Measurements from ENCODE around the gene ASZ1.

ASZ1 gene

DNA sequence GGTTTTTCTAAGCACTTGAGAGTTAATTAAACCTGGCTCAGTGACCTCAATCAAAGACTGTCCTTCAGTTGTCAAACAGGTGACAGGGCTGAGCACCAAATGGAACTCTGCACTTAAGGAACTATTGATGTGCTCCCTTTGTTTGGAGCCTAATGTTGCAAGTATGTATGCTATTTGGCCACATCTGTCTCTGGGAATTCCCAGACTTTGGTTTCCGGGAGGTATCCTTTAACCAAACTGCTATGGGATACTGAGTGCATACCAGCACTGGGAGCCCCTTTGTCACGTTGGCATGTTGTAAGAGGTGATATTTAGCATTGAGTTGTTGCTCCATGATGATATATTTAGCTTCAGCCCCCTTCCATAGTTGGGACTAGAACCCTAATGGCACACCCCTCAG is 25.2 kb downstream of the ASZ1 start:
- DNase-seq (ENCODE audit: low read depth): no peak

DNA sequence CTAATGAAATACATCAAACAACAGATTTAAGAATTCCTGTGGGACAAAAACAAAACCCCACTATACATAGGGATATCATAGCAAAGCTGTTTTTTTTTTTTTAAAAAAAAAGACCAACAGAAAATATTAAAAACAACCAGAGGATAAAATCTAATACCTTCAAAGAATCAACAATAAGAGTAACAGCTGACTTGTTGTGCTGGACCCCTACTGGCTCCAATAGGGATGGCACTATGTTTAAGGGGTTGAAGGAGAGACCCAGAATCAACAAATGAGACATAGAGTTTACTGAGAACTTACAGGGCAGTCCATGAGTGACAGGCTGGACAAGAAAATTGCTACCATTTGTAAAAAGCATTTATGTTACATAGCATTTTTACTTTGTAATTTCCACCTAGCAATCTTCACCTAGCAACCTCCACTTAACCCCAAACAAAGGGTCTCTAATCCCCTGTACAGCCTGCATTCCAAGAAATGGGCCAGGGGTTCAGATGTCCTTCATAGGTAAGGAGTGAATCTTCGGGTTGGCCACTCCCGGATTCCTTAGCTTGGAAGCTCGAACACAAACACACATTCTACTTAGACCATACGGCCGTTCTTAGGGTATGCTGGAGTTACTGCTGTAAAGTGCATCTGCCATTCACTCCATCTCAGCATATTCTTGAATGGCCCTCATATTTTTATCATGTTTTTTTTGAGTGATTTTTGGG is 25.8 kb downstream of the ASZ1 start:
- no peak for DNase-seq (ENCODE audit: low read depth)

- DNase-seq (ENCODE audit: low read depth): no peak
These were observed 27.4 kb downstream of the ASZ1 start for GRCh38 chr7:117399820-117400422.

GRCh38 chr7:117395743-117396142 is 31.6 kb downstream of the ASZ1 start:
- DNase-seq (ENCODE audit: low read depth): no peak

DNA sequence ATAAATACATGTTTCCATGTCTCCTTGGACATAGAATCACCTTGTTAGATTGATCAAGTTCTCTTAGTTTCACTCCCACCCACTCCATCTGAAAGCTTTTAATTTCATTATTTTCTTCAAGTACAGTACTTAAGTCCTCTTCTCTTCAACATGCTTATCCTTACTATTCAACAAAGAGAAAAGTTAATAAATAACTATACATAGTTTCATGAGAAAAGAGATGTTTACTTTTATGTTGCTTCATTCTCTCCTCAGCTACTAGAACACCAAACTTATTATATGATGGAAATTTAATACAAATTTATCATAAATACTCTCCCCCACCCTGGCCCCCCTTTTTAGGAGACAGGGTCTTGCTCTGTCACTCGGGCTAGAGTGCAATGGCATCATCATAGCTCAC is 33.5 kb downstream of the ASZ1 start:
- no peak for DNase-seq (ENCODE audit: low read depth)

- DNase-seq (ENCODE audit: low read depth): no peak
These were observed 37.4 kb downstream of the ASZ1 start for GRCh38 chr7:117389871-117390270.

GRCh38 chr7:117386110-117386706 is 41.1 kb downstream of the ASZ1 start:
- no peak for DNase-seq (ENCODE audit: low read depth)

DNA sequence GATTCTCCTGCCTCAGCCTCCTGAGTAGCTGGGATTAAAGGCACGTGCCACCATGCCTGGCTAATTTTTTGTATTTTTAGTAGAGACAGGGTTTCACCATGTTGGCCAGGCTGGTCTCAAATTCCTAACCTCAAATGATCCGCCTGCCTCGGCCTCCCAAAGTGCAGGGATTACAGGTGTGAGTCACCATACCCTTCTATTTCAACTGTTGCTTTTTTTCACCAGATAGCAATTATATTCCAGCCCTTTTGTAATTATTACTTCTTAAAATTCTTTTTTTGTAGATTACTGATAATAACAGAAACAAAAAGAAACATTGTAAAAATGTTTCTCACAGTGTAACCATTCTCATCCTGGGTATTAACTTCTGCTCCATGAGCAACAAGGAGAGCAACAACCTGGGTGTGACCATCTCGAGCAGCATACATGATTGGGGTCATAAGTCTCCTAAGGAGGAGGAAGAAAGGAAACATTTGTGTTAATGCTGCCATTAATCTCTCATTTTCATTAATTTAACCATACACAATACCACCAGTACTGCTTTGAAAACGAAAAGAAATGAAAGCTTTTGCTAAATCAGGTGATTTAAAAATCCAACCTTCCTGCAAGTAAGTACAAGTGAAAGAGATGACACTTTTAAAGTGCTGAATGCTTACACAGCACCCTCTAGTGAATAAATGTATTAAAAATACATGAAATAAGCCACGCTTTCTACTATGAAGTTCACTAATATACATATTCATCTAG is 41.8 kb downstream of the ASZ1 start:
- DNase-seq (ENCODE audit: low read depth): no peak

DNA sequence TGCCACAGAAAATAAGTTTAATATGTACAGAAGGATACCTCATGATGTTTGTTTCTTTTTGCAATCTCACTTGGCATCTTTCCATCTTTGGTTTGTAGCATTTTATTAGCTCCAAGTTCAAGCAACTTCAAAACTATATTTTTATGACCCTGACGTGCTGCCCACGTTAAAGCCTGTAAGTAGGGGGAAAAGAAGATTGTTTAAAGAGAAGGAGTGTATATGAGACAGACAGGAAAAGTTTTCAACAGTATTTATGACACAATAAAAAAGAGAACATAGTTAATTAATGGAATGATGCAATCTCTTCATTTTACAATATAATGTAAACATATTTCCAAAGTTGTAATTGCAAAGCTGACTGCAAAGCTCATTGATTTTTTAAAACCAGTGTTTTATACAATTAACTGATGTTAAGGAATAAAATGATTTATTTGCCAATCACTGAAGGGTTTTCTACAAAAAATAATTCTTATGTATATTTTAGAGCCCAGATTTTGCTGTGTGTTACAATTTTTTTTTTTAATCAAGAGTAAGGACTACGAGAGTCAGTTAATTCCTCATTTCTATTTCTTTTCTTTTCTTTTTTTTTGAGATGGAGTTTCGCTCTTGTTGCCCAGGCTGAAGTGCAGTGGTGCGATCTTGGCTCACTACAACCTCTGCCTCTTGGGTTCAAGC is 42.5 kb downstream of the ASZ1 start:
- no peak for DNase-seq (ENCODE audit: low read depth)

DNA sequence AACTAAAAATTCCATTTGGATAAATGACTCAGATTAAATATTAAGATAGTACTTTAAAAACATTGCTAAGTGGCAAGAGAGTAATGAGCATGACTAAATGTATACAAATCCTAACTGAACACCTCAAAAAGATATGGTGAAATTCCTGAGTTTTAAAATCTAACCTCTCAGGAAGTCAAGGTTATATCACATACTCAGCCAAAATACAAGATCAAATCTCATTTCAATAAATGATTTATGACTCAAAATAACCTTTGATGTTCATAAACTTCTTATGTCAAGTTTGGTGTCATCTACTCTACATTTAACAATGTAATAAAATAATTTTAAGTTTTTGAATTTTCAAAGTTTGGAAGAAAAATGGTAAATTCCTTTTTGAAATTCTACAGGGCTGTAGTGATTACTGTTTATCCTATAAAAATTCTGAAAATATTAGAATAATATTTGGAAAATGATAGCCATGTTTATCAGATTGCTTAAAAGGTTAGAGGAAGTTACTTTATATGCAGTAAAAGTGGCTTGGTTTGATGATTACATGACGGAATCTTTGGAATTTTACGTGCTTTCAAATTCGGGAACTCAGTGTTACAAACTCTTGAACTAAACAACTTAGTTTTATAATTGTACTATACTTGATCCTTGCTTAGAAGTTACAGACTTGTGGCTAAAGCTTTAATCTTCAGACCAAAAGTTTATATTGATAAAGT is 43.7 kb downstream of the ASZ1 start:
- DNase-seq (ENCODE audit: low read depth): no peak

GRCh38 chr7:117383046-117383445 is 44.2 kb downstream of the ASZ1 start:
- no peak for DNase-seq (ENCODE audit: low read depth)

DNA sequence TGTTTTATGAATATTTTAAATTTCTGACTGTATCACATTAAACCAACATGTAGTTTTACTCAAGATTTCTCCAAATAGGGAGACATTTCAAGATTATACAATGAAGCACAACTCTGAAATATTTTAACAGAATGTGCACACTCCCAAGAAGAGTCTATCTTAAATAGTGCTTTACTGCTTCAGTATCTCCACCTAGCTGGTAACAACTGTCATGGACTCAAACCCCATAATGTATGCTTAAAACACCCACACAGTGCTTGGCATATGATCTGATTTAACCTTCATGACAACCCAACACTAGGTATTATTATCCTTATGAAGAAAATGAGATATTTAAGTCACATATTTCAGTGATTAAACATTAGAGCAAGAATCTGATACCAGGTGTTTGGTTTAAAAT is 45.9 kb downstream of the ASZ1 start:
- DNase-seq (ENCODE audit: low read depth): no peak

GRCh38 chr7:117375380-117375779 is 51.9 kb downstream of the ASZ1 start:
- DNase-seq (ENCODE audit: low read depth): no peak

- no peak for DNase-seq (ENCODE audit: low read depth)
These were observed 55.2 kb downstream of the ASZ1 start for GRCh38 chr7:117372073-117372472.

GRCh38 chr7:117364339-117365080 is 62.8 kb downstream of the ASZ1 start:
- no peak for DNase-seq (ENCODE audit: low read depth)

DNA sequence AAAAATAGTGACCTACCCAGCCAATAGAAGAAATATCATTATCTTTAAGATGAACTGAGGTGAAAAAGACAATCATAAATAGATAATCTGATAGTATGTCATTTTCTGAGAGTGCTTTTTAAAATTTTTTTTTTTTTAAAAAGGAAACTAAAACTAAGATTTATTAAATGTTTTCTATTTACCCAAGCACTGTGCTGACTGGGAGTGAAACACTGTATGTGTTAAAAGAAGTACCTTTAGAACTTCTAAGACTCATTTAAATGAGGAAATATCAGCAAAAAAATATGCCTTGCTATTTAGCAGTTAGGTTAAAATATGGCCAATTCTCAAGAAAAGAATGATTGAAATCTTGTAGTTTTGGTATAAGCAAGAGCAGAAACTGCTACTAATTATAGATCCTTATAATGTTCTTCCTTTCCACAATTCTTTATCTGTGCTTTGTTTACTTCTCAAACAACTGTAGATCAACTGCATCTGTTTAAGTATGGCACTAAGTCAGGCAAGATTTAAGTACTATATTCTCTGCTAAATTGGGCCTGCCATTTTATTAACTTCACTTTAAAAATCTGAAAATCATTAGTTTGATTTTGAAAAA is 64.9 kb downstream of the ASZ1 start:
- DNase-seq (ENCODE audit: low read depth): no peak

- DNase-seq (ENCODE audit: low read depth): no peak
These were observed 77.3 kb downstream of the ASZ1 start for GRCh38 chr7:117350027-117350426.

DNA sequence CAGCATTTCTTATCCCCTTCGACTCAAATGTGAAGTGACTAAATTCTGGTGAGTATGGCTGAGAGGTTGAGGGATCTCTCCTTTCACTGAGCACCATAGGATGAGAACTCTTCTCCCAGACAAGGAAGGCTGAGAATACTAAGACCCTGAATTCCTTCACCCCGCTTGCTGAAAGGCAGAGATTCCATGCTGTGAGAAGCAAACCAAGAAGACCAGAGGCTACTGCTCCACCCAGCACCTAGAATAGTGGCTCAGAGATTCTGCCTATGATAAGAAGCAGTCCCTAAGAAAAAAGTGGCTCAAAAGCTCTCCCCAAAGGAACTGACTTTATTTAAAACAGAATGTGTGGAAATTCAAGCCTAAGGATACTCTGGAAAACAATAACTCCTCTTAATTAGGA is 77.7 kb downstream of the ASZ1 start:
- no peak for DNase-seq (ENCODE audit: low read depth)

- DNase-seq (ENCODE audit: low read depth): no peak
These were observed 79.2 kb downstream of the ASZ1 start for GRCh38 chr7:117347962-117348672.

DNA sequence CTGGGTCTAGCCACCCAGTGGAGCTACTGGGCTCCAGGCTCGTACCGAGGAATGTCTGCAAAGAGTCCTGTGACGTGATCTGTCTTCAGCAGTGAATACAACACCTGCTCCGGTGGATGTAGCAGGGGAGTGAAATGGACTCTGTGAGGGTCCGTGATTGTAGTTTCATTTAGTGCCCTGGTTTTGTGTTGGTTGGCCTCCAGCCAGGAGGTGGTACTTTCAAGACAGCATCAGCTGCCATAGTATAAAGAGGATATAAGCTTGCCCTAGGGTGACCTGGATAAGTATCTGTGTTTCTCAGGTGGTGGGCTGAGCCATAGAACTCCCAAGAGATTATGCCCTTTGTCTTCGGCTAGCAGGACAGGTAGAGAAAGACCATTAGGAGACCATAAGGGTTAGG is 79.8 kb downstream of the ASZ1 start:
- no peak for DNase-seq (ENCODE audit: low read depth)
